VCaP (cell line): ENCODE measurements around the gene XRRA1.
"Not testable (repeated sequence)": the region's sequence is repeated elsewhere in the genome, so short reads cannot be mapped to it uniquely, and the experiment has no call there.

Source experiments
- H3K27ac ChIP-seq: fragments of 450-650 bp; 2 replicates; pipeline ENCODE4 v1.5.1; 2017
- CTCF ChIP-seq: fragments of 450-650 bp; conservative IDR thresholded peaks from 2 replicates; pipeline ENCODE4 v1.5.1; 2017; ENCODE audit warnings: mild to moderate bottlenecking, moderate library complexity

XRRA1 gene

GRCh38 chr11:74948898-74949752 is at the start of gene XRRA1, which contains the start of gene SPCS2:
Gene XRRA1 (minus strand): TSS chr11:74949091. CDS start chr11:74940878, 8,213 bp downstream.
Gene SPCS2 (plus strand): TSS chr11:74949266. CDS start chr11:74949286, 20 bp downstream.
- TF ChIP-seq CTCF = no peak
- H3K27ac ChIP-seq = peak within 1 kb of the TSS; percentile 87

- H3K27ac ChIP-seq = no peak overlapping the region
- TF ChIP-seq CTCF = no peak
Observed at GRCh38 chr11:74992852-74993251, 44.0 kb upstream of the XRRA1 start.

GRCh38 chr11:74990941-74991340 is 42.0 kb upstream of the XRRA1 start:
- TF ChIP-seq CTCF = no peak
- no peak overlapping the region for H3K27ac ChIP-seq

GRCh38 chr11:74990150-74990549 is 41.3 kb upstream of the XRRA1 start:
- H3K27ac ChIP-seq = not testable (repeated sequence)

- no peak for TF ChIP-seq CTCF
- H3K27ac ChIP-seq = peak overlapping the region; percentile 72
Observed at GRCh38 chr11:74989260-74989638, 40.4 kb upstream of the XRRA1 start.

GRCh38 chr11:74988541-74989259 is 39.8 kb upstream of the XRRA1 start, which contains the start of gene NEU3:
Gene NEU3 (plus strand): TSS chr11:74988933. CDS start chr11:74989061, 128 bp downstream.
- peak within 1 kb of the TSS; percentile 72 for H3K27ac ChIP-seq
- no peak for TF ChIP-seq CTCF

- H3K27ac ChIP-seq = peak overlapping the region; percentile 81
- TF ChIP-seq CTCF = no peak
Observed at GRCh38 chr11:74984730-74985129, 35.8 kb upstream of the XRRA1 start.
